Measurements from ENCODE around the gene ITGA5. TPM values are rescaled to one million over a fixed set of nuclear protein-coding genes. Genes with fewer than 3 reads are reported as not detected.

Gene ITGA5
- total RNA-seq: 109 and 120 TPM in 2 replicates

DNA sequence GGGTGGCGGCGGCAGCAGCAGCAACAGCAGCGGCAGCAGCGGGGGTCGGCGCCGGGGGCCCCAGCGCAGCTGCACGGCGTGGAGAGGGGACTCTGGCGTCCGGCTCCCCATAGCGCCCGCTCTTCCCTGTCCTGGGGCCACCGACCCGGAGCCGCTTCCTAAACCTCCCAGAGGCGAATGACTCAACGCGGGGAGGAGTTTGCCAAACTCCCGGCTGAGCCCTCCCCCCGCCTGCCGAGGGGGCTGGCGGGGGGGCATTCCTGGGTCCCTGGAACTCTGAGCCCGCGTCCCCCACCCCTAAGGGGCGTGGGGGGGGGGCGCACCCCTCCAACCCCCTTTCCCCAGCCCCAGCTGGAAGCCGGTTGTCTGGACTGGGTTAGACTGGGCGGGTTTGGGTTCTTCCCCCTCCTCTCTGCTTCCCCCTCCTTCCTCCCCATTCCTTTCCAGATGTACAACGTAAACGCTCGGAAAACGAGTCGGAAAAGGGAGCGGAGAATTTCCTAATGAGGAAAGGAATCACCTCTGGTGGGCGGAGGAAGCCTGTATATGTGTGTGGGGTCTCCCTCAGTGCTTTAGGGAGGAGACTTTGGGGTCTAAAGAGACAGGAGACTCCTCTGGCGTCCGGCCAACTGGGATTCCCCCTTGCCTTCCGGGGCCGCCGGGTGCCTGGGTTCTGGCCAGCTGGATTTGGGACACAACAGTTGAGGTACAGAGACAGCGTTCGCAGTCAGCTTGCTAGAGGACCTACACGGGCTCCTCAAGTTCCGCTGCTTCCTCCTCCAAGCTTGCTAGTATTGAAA lies at the start of gene ITGA5:
ITGA5 (minus strand) TSS at position 179 of the 800 bp plus-strand sequence; CDS start at position 111, 68 bp downstream.
- TF ChIP-seq, protein P1, sequence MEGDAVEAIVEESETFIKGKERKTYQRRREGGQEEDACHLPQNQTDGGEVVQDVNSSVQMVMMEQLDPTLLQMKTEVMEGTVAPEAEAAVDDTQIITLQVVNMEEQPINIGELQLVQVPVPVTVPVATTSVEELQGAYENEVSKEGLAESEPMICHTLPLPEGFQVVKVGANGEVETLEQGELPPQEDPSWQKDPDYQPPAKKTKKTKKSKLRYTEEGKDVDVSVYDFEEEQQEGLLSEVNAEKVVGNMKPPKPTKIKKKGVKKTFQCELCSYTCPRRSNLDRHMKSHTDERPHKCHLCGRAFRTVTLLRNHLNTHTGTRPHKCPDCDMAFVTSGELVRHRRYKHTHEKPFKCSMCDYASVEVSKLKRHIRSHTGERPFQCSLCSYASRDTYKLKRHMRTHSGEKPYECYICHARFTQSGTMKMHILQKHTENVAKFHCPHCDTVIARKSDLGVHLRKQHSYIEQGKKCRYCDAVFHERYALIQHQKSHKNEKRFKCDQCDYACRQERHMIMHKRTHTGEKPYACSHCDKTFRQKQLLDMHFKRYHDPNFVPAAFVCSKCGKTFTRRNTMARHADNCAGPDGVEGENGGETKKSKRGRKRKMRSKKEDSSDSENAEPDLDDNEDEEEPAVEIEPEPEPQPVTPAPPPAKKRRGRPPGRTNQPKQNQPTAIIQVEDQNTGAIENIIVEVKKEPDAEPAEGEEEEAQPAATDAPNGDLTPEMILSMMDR (IDR thresholded peaks at IDR 0.05; ENCODE audit: insufficient read depth, low read length, poor library complexity, severe bottlenecking): no peak
- no peak for DNase-seq (ENCODE audit: low read depth)
- no peaks in the 10 kb centered on the region for H3K27me3 ChIP-seq (ENCODE audit: control insufficient read depth, insufficient read depth, low read length)
- H3K4me3 ChIP-seq (ENCODE audit: low read depth, low read length): peak within 1 kb of the TSS; percentile 93
- H3K36me3 ChIP-seq (ENCODE audit: control insufficient read depth, insufficient read depth, low read length): no peaks in the 10 kb centered on the region

DNA sequence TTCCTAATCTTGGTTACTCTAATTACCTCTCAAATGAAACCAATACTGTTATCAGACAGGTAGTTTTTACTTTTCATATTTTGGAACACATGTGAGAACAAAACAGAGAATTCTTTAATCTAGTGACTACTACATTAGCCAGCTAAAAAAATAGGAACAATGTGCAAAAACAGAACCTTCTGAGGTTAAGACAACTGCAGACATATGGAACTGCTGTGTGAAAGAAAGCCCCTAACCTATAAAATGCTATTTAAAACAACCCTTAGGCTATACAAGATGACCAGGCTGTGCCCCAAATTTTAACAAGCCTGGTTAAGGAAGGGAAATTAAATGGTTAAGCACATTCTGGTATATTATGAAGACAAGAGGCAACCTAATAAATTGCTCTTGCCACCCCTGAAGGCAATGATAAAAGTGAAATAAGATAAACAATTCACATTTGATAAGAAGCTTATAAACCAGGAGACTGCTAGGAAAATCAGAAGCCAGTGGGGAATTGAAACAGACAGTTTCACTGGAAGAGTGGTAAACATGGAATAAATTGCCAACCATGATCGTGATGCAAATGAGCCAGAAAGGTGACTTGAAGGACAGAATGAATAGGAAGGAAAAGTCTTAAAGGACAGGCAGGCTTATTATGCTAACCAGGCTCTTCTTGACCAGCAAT lies 46.9 kb upstream of the ITGA5 start:
- Histone ChIP-seq H3K27me3 (ENCODE audit: control insufficient read depth, insufficient read depth, low read length) (peaks cover 4% of the 10 kb centered on the region), H3K4me3 (ENCODE audit: low read depth, low read length) (no peak overlapping the region), H3K36me3 (ENCODE audit: control insufficient read depth, insufficient read depth, low read length) (no peaks in the 10 kb centered on the region)
- TF ChIP-seq, protein P1 (IDR thresholded peaks at IDR 0.05; ENCODE audit: insufficient read depth, low read length, poor library complexity, severe bottlenecking): no peak
- no peak for DNase-seq (ENCODE audit: low read depth)

DNA sequence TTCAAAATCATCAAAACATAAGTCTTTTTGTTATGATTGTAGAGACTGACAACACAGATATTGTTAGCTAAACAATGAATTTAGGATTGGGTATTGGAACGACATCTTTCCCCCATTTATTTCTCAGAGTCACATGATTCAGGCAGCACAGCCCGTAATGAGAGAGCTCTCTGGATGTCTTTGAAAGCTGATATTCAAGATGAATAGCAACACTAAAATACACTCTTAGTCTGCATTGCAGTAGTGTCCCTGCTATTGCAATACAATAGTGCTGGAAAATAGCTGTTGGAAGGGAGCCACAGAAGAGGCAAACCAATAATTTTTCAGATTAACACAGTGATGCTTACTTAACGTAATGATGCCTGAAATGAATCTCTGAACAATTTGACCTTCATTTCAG lies 44.4 kb upstream of the ITGA5 start:
- Histone ChIP-seq H3K36me3 (ENCODE audit: control insufficient read depth, insufficient read depth, low read length) (no peaks in the 10 kb centered on the region), H3K27me3 (ENCODE audit: control insufficient read depth, insufficient read depth, low read length) (peaks cover 4% of the 10 kb centered on the region), H3K4me3 (ENCODE audit: low read depth, low read length) (no peak overlapping the region)
- TF ChIP-seq, protein P1 (IDR thresholded peaks at IDR 0.05; ENCODE audit: insufficient read depth, low read length, poor library complexity, severe bottlenecking): no peak
- DNase-seq (ENCODE audit: low read depth): no peak

DNA sequence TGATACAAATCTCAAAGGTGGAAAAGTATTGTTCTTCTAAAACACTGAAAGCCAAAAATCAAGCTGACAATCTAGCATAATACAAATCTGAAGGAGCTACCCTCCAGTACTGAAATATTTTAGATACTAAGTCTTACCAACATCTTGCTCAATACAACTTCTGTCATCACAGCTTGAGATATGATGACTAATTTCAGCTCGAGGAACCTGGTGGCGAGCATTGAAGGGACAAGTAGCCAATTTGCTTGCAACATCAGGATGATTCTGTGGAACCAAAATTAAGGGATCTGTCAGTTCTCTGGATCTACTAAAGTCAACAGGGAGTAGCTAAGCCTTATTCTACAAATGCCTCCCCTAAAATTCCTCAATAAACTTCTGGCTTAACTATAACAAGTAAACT lies 44.0 kb upstream of the ITGA5 start:
- no peaks in the 10 kb centered on the region for H3K36me3 ChIP-seq (ENCODE audit: control insufficient read depth, insufficient read depth, low read length)
- H3K4me3 ChIP-seq (ENCODE audit: low read depth, low read length): no peak overlapping the region
- TF ChIP-seq, protein P1 (IDR thresholded peaks at IDR 0.05; ENCODE audit: insufficient read depth, low read length, poor library complexity, severe bottlenecking): no peak
- DNase-seq (ENCODE audit: low read depth): no peak
- H3K27me3 ChIP-seq (ENCODE audit: control insufficient read depth, insufficient read depth, low read length): peaks cover 4% of the 10 kb centered on the region

DNA sequence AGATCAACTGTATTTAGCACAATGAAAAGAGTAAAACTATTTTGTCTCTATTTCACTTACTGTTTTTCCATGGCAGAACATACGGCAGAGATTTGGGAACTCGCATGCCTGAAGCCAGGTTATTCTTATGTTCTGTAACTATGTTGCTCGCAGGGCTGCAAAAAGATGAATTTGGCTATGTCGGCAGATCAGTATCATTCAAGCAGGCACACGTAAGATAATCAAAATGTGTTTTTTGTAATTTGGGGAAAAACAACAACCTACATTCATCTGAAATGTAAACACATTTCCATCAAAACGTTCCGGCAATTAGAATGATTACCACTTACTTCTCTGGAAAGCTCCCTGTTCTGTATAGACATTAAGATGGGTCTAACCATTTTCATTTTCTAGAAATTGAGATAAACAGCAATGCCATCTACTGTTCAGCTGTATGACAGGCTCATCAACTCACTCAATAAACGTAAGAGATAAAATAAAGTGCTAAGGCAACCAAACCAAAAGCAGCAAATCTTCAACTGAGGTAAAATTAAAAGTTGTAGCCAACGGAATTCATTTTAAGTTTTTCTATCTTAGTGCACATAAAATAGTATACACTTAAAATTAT lies 41.4 kb upstream of the ITGA5 start:
- TF ChIP-seq, protein P1 (IDR thresholded peaks at IDR 0.05; ENCODE audit: insufficient read depth, low read length, poor library complexity, severe bottlenecking): no peak
- no peak for DNase-seq (ENCODE audit: low read depth)
- Histone ChIP-seq H3K27me3 (ENCODE audit: control insufficient read depth, insufficient read depth, low read length) (peaks cover 4% of the 10 kb centered on the region), H3K36me3 (ENCODE audit: control insufficient read depth, insufficient read depth, low read length) (no peaks in the 10 kb centered on the region), H3K4me3 (ENCODE audit: low read depth, low read length) (no peak overlapping the region)
